ENCODE results near the gene GRXCR2.

The GRXCR2 gene

GRCh38 chr5:145834554-145834916 lies 38.3 kb downstream of the GRXCR2 start:
- DNase-seq: no peak

- DNase-seq: no peak
Measured at GRCh38 chr5:145833631-145834200, 39.1 kb downstream of the GRXCR2 start.

- peak; percentile 16 for DNase-seq
Measured at GRCh38 chr5:145830594-145830993, 42.2 kb downstream of the GRXCR2 start.

- no peak for DNase-seq
Measured at GRCh38 chr5:145829708-145830361, 43.0 kb downstream of the GRXCR2 start.

GRCh38 chr5:145826895-145827674 lies 45.7 kb downstream of the GRXCR2 start:
- DNase-seq: no peak

GRCh38 chr5:145825751-145826180 lies 47.0 kb downstream of the GRXCR2 start:
- peak; percentile 63 for DNase-seq

- DNase-seq: no peak
Measured at GRCh38 chr5:145824040-145824439, 48.8 kb downstream of the GRXCR2 start.

- no peak for DNase-seq
Measured at GRCh38 chr5:145818604-145819003, 54.2 kb downstream of the GRXCR2 start.

GRCh38 chr5:145812877-145813276 lies 59.9 kb downstream of the GRXCR2 start:
- no peak for DNase-seq

GRCh38 chr5:145811834-145812625 lies 60.8 kb downstream of the GRXCR2 start:
- DNase-seq: peak; percentile 49
